HCT116 (cell line): ENCODE data around the gene KRTCAP3. TPM values are rescaled to one million over a fixed set of nuclear protein-coding genes. Genes with fewer than 3 reads are reported as not detected.

ENCODE experiments used
- ATAC-seq: fragments of 200-7000 bp; cut with Tn5 transposase; 2 replicates; pipeline ENCODE4 v1.9.1; 2020; ENCODE audit warnings: mild to moderate bottlenecking, moderate library complexity
- BruUV-seq: library from RNA; stranded (reverse); fragments of 400-500 nt; replicated peaks from 2 replicates; lab custom pipeline; 2021; lab: Mats Ljungman, UMichigan
- CTCF ChIA-PET: fragments of 300-600 bp; sonication (Branson Sonifier 250); formaldehyde crosslinking; loops from one replicate; lab custom pipeline; 2021; ENCODE audit warnings: antibody characterized with exemption; lab: Charles Lee
- POLR2A ChIA-PET: fragments of 300-600, 350-600 bp; sonication (Branson Sonifier 250); formaldehyde crosslinking; loops from one replicate; lab custom pipeline; 2021; ENCODE audit warnings: antibody characterized with exemption; lab: Charles Lee
- RAD21 ChIA-PET, 2 experiments: fragments of 300-600 bp; sonication (Branson Sonifier 250); formaldehyde crosslinking; loops; one replicate each; lab custom pipeline; 2023; ENCODE audit warnings: low total read pairs in 2 of 2; ENCODE audit not compliant: uncharacterized antibody in 2 of 2, unreplicated experiment in 2 of 2, low non-redundant PET in 1 of 2; lab: Charles Lee
- DNase-seq: peaks from one replicate; pipeline ENCODE4 v3.0.0-alpha.2; 2010; ENCODE audit warnings: low read depth, low spot score
- H2AFZ ChIP-seq: fragments of 200-600 bp; shearing (Covaris generic), sonication (generic); 2 replicates; pipeline ENCODE4 v1.6.1; 2017; ENCODE audit warnings: low read depth, mixed run types, mixed read lengths, antibody characterized with exemption, low read length; ENCODE audit not compliant: poor library complexity, severe bottlenecking
- H3K27ac ChIP-seq: 2 replicates; pipeline ENCODE4 v1.5.1; 2012; ENCODE audit warnings: low read depth, low read length
- H3K27me3 ChIP-seq: fragments of 200-600 bp; sonication (generic); 2 replicates; pipeline ENCODE4 v1.6.1; 2016; ENCODE audit warnings: mixed run types, low read length, mixed read lengths; ENCODE audit not compliant: insufficient read depth
- H3K36me3 ChIP-seq, 2 experiments: fragments of 200-500 bp in 1 of 2; fragments of 200-600 bp in 1 of 2; sonication (Bioruptor generic) in 1 of 2; sonication (generic) in 1 of 2; 2 replicates each; pipeline versions ENCODE4 v1.5.1 to v1.6.1; 2014 to 2016; ENCODE audit warnings: low read length in 2 of 2, inconsistent platforms in 1 of 2, mixed read lengths in 1 of 2, mixed run types in 1 of 2; ENCODE audit not compliant: insufficient read depth in 2 of 2, control insufficient read depth in 1 of 2
- H3K4me1 ChIP-seq, 2 experiments: fragments of 200-600 bp in 1 of 2; sonication (generic) in 1 of 2; 2 replicates each; pipeline versions ENCODE4 v1.5.1 to v1.6.1; 2012 to 2017; ENCODE audit warnings: low read length in 2 of 2, inconsistent platforms in 1 of 2, mild to moderate bottlenecking in 1 of 2, mixed read lengths in 1 of 2, mixed run types in 1 of 2, moderate library complexity in 1 of 2; ENCODE audit not compliant: insufficient read depth in 2 of 2, control insufficient read depth in 1 of 2
- H3K4me2 ChIP-seq: fragments of 200-600 bp; sonication (generic); 2 replicates; pipeline ENCODE4 v1.6.1; 2017; ENCODE audit warnings: mixed run types, low read length, mixed read lengths
- H3K4me3 ChIP-seq, 2 experiments: fragments of 200-600 bp in 1 of 2; sonication (generic) in 1 of 2; replicated peaks in 1 of 2; 2 replicates each; pipeline ENCODE4 v1.5.1; 2011 to 2016; ENCODE audit warnings: low read length in 2 of 2, control low read depth in 1 of 2, low read depth in 1 of 2, mild to moderate bottlenecking in 1 of 2, mixed read lengths in 1 of 2, mixed run types in 1 of 2
- H3K79me2 ChIP-seq: fragments of 200-600 bp; sonication (generic); 2 replicates; pipeline ENCODE4 v1.6.1; 2017; ENCODE audit warnings: mild to moderate bottlenecking, mixed run types, low read length, moderate library complexity, mixed read lengths; ENCODE audit not compliant: insufficient read depth
- H3K9ac ChIP-seq: fragments of 200-600 bp; sonication (generic); 2 replicates; pipeline ENCODE4 v1.6.1; 2016; ENCODE audit warnings: low read length, mixed read lengths
- H3K9me2 ChIP-seq: fragments of 200-600 bp; sonication (generic), shearing (Covaris generic); 2 replicates; pipeline ENCODE4 v1.6.1; 2017; ENCODE audit warnings: mixed run types, mild to moderate bottlenecking, moderate library complexity; ENCODE audit not compliant: insufficient read depth
- H3K9me3 ChIP-seq, 2 experiments: fragments of 200-500 bp in 1 of 2; fragments of 200-600 bp in 1 of 2; sonication (Bioruptor generic) in 1 of 2; sonication (generic) in 1 of 2; 2 replicates each; pipeline ENCODE4 v1.6.1; 2014 to 2017; ENCODE audit warnings: low read length in 2 of 2, mixed read lengths in 2 of 2, inconsistent platforms in 1 of 2, low read depth in 1 of 2, mild to moderate bottlenecking in 1 of 2, mixed run types in 1 of 2, moderate library complexity in 1 of 2; ENCODE audit not compliant: control insufficient read depth in 1 of 2, insufficient read depth in 1 of 2
- H4K20me1 ChIP-seq: fragments of 200-600 bp; sonication (generic), shearing (Covaris generic); 2 replicates; pipeline ENCODE4 v1.6.1; 2017; ENCODE audit warnings: mixed run types, mild to moderate bottlenecking, moderate library complexity; ENCODE audit not compliant: insufficient read depth
- CBX3 ChIP-seq: IDR thresholded peaks from 2 replicates; pipeline ENCODE4 v1.6.1; 2012; ENCODE audit warnings: low read depth
- CTCF ChIP-seq, 3 experiments: fragments of 200-600 bp in 1 of 3; sonication (generic) in 1 of 3; IDR thresholded peaks in 2 of 3; conservative IDR thresholded peaks in 1 of 3; 2 replicates each; pipeline ENCODE4 v1.5.1; 2012 to 2017; ENCODE audit warnings: low read depth in 2 of 3, low read length in 2 of 3, antibody characterized with exemption in 1 of 3, borderline replicate concordance in 1 of 3, control low read depth in 1 of 3, mild to moderate bottlenecking in 1 of 3, mixed read lengths in 1 of 3, mixed run types in 1 of 3, moderate library complexity in 1 of 3; ENCODE audit not compliant: insufficient read depth in 1 of 3
- ELF1 ChIP-seq: IDR thresholded peaks from 2 replicates; pipeline ENCODE4 v1.6.1; 2012; ENCODE audit warnings: low read depth, borderline replicate concordance
- EZH2 ChIP-seq: fragments of 200-600 bp; sonication (generic); IDR thresholded peaks from 2 replicates; pipeline ENCODE4 v1.6.1; 2017; ENCODE audit warnings: antibody characterized with exemption, mixed run types
- JUND ChIP-seq: IDR thresholded peaks from 2 replicates; pipeline ENCODE4 v1.6.1; 2012
- POLR2A ChIP-seq: IDR thresholded peaks from 2 replicates; pipeline ENCODE4 v1.7.0; 2011; ENCODE audit warnings: borderline replicate concordance; ENCODE audit not compliant: insufficient read depth, insufficient read length; ENCODE audit errors: extremely low read depth
- POLR2AphosphoS5 ChIP-seq: IDR thresholded peaks from 2 replicates; pipeline ENCODE4 v1.6.1; 2011; ENCODE audit warnings: mild to moderate bottlenecking, low read depth, low read length, moderate library complexity
- RAD21 ChIP-seq: IDR thresholded peaks from 2 replicates; pipeline ENCODE4 v1.6.1; 2012; ENCODE audit warnings: low read depth, mild to moderate bottlenecking
- SIN3A ChIP-seq: IDR thresholded peaks from 2 replicates; pipeline ENCODE4 v1.6.1; 2012; ENCODE audit warnings: low read depth
- SP1 ChIP-seq: IDR thresholded peaks from 2 replicates; pipeline ENCODE4 v1.6.1; 2012; ENCODE audit warnings: low read depth
- SRF ChIP-seq: IDR thresholded peaks from 2 replicates; pipeline ENCODE4 v1.6.1; 2012; ENCODE audit warnings: low read depth
- TCF7L2 ChIP-seq: IDR thresholded peaks from 2 replicates; pipeline ENCODE4 v1.7.0; 2011; ENCODE audit warnings: borderline replicate concordance, inconsistent platforms; ENCODE audit not compliant: insufficient read depth, insufficient read length; ENCODE audit errors: extremely low read depth
- YY1 ChIP-seq: IDR thresholded peaks from 2 replicates; pipeline ENCODE4 v1.6.1; 2011; ENCODE audit warnings: low read length, low read depth, moderate library complexity, mild to moderate bottlenecking; ENCODE audit not compliant: insufficient replicate concordance; ENCODE audit errors: extremely low read depth
- ZBTB33 ChIP-seq: IDR thresholded peaks from 2 replicates; pipeline ENCODE4 v1.6.1; 2011; ENCODE audit warnings: mild to moderate bottlenecking, low read length, moderate library complexity; ENCODE audit not compliant: insufficient replicate concordance; ENCODE audit errors: extremely low read depth
- intact Hi-C: fragments of 100-400 bp; cut with micrococcal nuclease; formaldehyde crosslinking; loops from 2 replicates; pipeline ENCODE4 v1.10.0; 2022
- total RNA-seq: library from RNA; stranded (reverse); gene quantifications from one replicate; pipeline ENCODE4 v1.2.1, GENCODE V29; 2021; ENCODE audit not compliant: unreplicated experiment

The KRTCAP3 gene
- total RNA-seq, 1 experiment from 2014 or later = 65.7 TPM

GRCh38 chr2:27489118-27489497 lies 46.9 kb downstream of the KRTCAP3 start:
- H3K4me2 ChIP-seq = peak overlapping the region; percentile 81
- ATAC-seq (peak; percentile 20), DNase-seq (peak; percentile 1)
- TF ChIP-seq SIN3A (no peak; the same call in 1 of the 2 replicates), CTCF (IDR thresholded peaks at IDR 0.05 in 2 of 3, conservative IDR thresholded peaks at IDR 0.05 in 1 of 3; ENCODE audit: borderline replicate concordance in 1 of 3, insufficient read depth in 1 of 3, low read depth in 2 of 3, low read length in 2 of 3) (0 out of 6 replicates have a peak, but pooled peaks of 1 of the 3 experiments have one; percentile 6), RAD21 (peak; percentile 19; the same call in 1 of the 2 replicates), EZH2 (no peak)
- H3K36me3 ChIP-seq = no peaks in the 10 kb centered on the region
- peak overlapping the region; percentile 51 for H3K9ac ChIP-seq
- no peaks in the 10 kb centered on the region for H3K79me2 ChIP-seq
- no peaks in the 10 kb centered on the region for H4K20me1 ChIP-seq
- intact Hi-C loops = no loop called here
- CTCF ChIA-PET = no interaction called here
- peak overlapping the region; percentile 56 to 63 for H3K4me3 ChIP-seq
- no peaks in the 10 kb centered on the region for H3K9me2 ChIP-seq
- peaks cover 8 to 17% of the 10 kb centered on the region in 2 experiments for H3K4me1 ChIP-seq
- TSS peak; percentile 48 for BruUV-seq
- H3K9me3 ChIP-seq = no peaks in the 10 kb centered on the region
- H2AFZ ChIP-seq = no peak overlapping the region
- H3K27ac ChIP-seq = peak overlapping the region; percentile 30; the same call in 1 of the 2 replicates
- RAD21 ChIA-PET = no interaction called here
- H3K27me3 ChIP-seq = no peaks in the 10 kb centered on the region
- POLR2A ChIA-PET = no interaction called here

- H3K9me2 ChIP-seq = no peaks in the 10 kb centered on the region
- no peak within 1 kb of the TSS for H2AFZ ChIP-seq
- CTCF ChIA-PET = no interaction called here
- peak within 1 kb of the TSS; percentile 51 for H3K9ac ChIP-seq
- intact Hi-C loops = no loop called here
- H3K36me3 ChIP-seq = no peaks in the 10 kb centered on the region
- H3K27ac ChIP-seq = peak within 1 kb of the TSS; percentile 30
- H3K4me2 ChIP-seq = peak within 1 kb of the TSS; percentile 81
- no peaks in the 10 kb centered on the region for H3K9me3 ChIP-seq
- no peaks in the 10 kb centered on the region for H3K27me3 ChIP-seq
- TSS peak; percentile 98 for BruUV-seq
- peaks cover 8 to 23% of the 10 kb centered on the region in 2 experiments for H3K4me1 ChIP-seq
- RAD21 ChIA-PET = no interaction called here
- no peaks in the 10 kb centered on the region for H3K79me2 ChIP-seq
- POLR2A ChIA-PET = no interaction called here
- no peaks in the 10 kb centered on the region for H4K20me1 ChIP-seq
- H3K4me3 ChIP-seq = peak within 1 kb of the TSS; percentile 56 to 63
- DNase-seq (peak; percentile 99), ATAC-seq (peak; percentile 94)
- TF ChIP-seq EZH2 = no peak
- peak; percentile 63; the same call in 1 of the 2 replicates for TF ChIP-seq SP1
- no peak for TF ChIP-seq RAD21
- TF ChIP-seq SRF = peak; percentile 90
- TF ChIP-seq ZBTB33 = no peak
- TF ChIP-seq YY1 = peak; percentile 21
- TF ChIP-seq ELF1 = no peak
- no peak for TF ChIP-seq CBX3
- peak; percentile 95 for TF ChIP-seq POLR2AphosphoS5
- peak; percentile 87 for TF ChIP-seq TCF7L2
- no peak for TF ChIP-seq JUND
- TF ChIP-seq POLR2A = peak; percentile 86
Measured at GRCh38 chr2:27489498-27490397, 47.6 kb downstream of the KRTCAP3 start, which contains the start of gene IFT172. TSS of gene IFT172 (minus strand) at chr2:27489743. CDS start at chr2:27489653, 90 bp downstream.
